PC-3 (cell line): ENCODE data around the gene MAML2. TPM values are rescaled to one million over a fixed set of nuclear protein-coding genes. Genes with fewer than 3 reads are reported as not detected.
"Not testable (repeated sequence)": the region's sequence is repeated elsewhere in the genome, so short reads cannot be mapped to it uniquely, and the experiment has no call there.

Experiments used
- ATAC-seq: fragments of 200-7000 bp; cut with Tn5 transposase; 2 replicates; pipeline ENCODE4 v1.9.1; 2020; ENCODE audit warnings: mild to moderate bottlenecking, moderate library complexity
- BruUV-seq: library from RNA; stranded (reverse); fragments of 400-500 nt; replicated peaks from 2 replicates; lab custom pipeline; 2021; lab: Mats Ljungman, UMichigan
- CTCF ChIA-PET: fragments of 300-600 bp; sonication (Branson Sonifier 250); formaldehyde crosslinking; loops from one replicate; lab custom pipeline; 2022; ENCODE audit warnings: antibody characterized with exemption; lab: Charles Lee
- POLR2A ChIA-PET: fragments of 300-600 bp; sonication (Branson Sonifier 250); formaldehyde crosslinking; loops from one replicate; lab custom pipeline; 2022; ENCODE audit warnings: antibody characterized with exemption; ENCODE audit not compliant: unreplicated experiment; lab: Charles Lee
- DNase-seq: peaks from one replicate; pipeline ENCODE4 v3.0.0-alpha.2; 2015
- H2AFZ ChIP-seq: fragments of 300-600 bp; sonication (generic); 2 replicates; pipeline ENCODE4 v1.6.0; 2016; ENCODE audit warnings: antibody characterized with exemption, low read length
- H3F3A ChIP-seq: fragments of 300-600 bp; sonication (generic); one replicate; pipeline ENCODE4 v1.6.0; 2017; ENCODE audit warnings: antibody characterized with exemption, low read length, control low read depth, mild to moderate bottlenecking; ENCODE audit not compliant: unreplicated experiment
- H3K27ac ChIP-seq: fragments of 300-600 bp; sonication (generic); 2 replicates; pipeline ENCODE4 v1.5.1; 2016; ENCODE audit warnings: mild to moderate bottlenecking, low read length
- H3K27me3 ChIP-seq: fragments of 300-600 bp; sonication (generic); 2 replicates; pipeline ENCODE4 v1.6.1; 2016; ENCODE audit warnings: low read length, mixed read lengths
- H3K36me3 ChIP-seq: fragments of 300-600 bp; sonication (generic); 2 replicates; pipeline ENCODE4 v1.6.1; 2016; ENCODE audit warnings: low read depth, mixed run types, low read length, mixed read lengths
- H3K4me1 ChIP-seq: fragments of 300-600 bp; sonication (generic); 2 replicates; pipeline ENCODE4 v1.5.1; 2016; ENCODE audit warnings: low read length; ENCODE audit not compliant: insufficient read depth
- H3K4me2 ChIP-seq: fragments of 300-600 bp; sonication (generic); 2 replicates; pipeline ENCODE4 v1.6.0; 2016; ENCODE audit warnings: low read length
- H3K4me3 ChIP-seq: fragments of 300-600 bp; sonication (generic); 2 replicates; pipeline ENCODE4 v1.5.1; 2016; ENCODE audit warnings: mild to moderate bottlenecking, low read length, mixed read lengths
- H3K79me2 ChIP-seq: fragments of 300-600 bp; sonication (generic); 2 replicates; pipeline ENCODE4 v1.6.1; 2017; ENCODE audit warnings: low read length, mixed read lengths
- H3K9ac ChIP-seq: fragments of 300-600 bp; sonication (generic); 2 replicates; pipeline ENCODE4 v1.6.0; 2016; ENCODE audit warnings: mild to moderate bottlenecking, low read length
- H3K9me2 ChIP-seq: fragments of 300-600 bp; sonication (generic); replicated peaks from 2 replicates; pipeline ENCODE4 v1.6.1; 2016; ENCODE audit warnings: mixed run types, low read length, mixed read lengths
- H3K9me3 ChIP-seq: fragments of 300-600 bp; sonication (generic); 2 replicates; pipeline ENCODE4 v1.6.1; 2016; ENCODE audit warnings: low read length, mixed read lengths
- H4K20me1 ChIP-seq: fragments of 300-600 bp; sonication (generic); 2 replicates; pipeline ENCODE4 v1.6.1; 2016; ENCODE audit warnings: low read length, mixed read lengths
- CTCF ChIP-seq: fragments of 300-600 bp; sonication (generic); conservative IDR thresholded peaks from 2 replicates; pipeline ENCODE4 v1.5.1; 2017; ENCODE audit warnings: antibody characterized with exemption, low read depth, mild to moderate bottlenecking, low read length
- EZH2 ChIP-seq: fragments of 300-600 bp; sonication (generic); IDR thresholded peaks from one replicate; pipeline ENCODE4 v1.6.1; 2017; ENCODE audit warnings: antibody characterized with exemption, mild to moderate bottlenecking, low read length; ENCODE audit not compliant: unreplicated experiment
- EZH2phosphoT487 ChIP-seq: fragments of 300-600 bp; sonication (generic); IDR thresholded peaks from 2 replicates; pipeline ENCODE4 v1.6.1; 2018; ENCODE audit warnings: mild to moderate bottlenecking, antibody characterized with exemption, low read length, borderline replicate concordance
- intact Hi-C: fragments of 100-400 bp; cut with micrococcal nuclease; formaldehyde crosslinking; loops from 2 replicates; pipeline ENCODE4 v1.9.0; 2023
- total RNA-seq: library from RNA; depleted of rRNA; stranded (reverse); fragments of >200 nt; gene quantifications from 2 replicates; pipeline ENCODE4 v1.2.3, GENCODE V29; 2014

Gene MAML2
- total RNA-seq, 1 experiment from 2014 or later: 10.9 TPM

GRCh38 chr11:96288915-96289314, 54.1 kb downstream of the MAML2 start:
- no peaks in the 10 kb centered on the region for H3K9me3 ChIP-seq
- CTCF ChIA-PET: no interaction called here
- no TSS peak for BruUV-seq
- H3K27me3 ChIP-seq: no peaks in the 10 kb centered on the region
- H4K20me1 ChIP-seq: no peaks in the 10 kb centered on the region
- no peak for ATAC-seq
- no peak for TF ChIP-seq EZH2phosphoT487
- no peak for TF ChIP-seq EZH2
- TF ChIP-seq CTCF: no peak
- no peaks in the 10 kb centered on the region for H3K9me2 ChIP-seq
- no peak overlapping the region for H3K9ac ChIP-seq
- no peak overlapping the region for H3K27ac ChIP-seq
- no peak overlapping the region for H3K4me3 ChIP-seq
- peaks cover 28% of the 10 kb centered on the region for H3K4me1 ChIP-seq
- POLR2A ChIA-PET: interaction anchor here (0.6 kb wide), 1 partner anchor 46 kb away, joined by 3 read pairs; no protein-coding TSS in a partner anchor
- no peak overlapping the region for H3K4me2 ChIP-seq
- H3F3A ChIP-seq: no peaks in the 10 kb centered on the region
- DNase-seq: no peak
- intact Hi-C loops: no loop called here
- no peaks in the 10 kb centered on the region for H3K36me3 ChIP-seq
- peaks cover 10% of the 10 kb centered on the region; the same call in 1 of the 2 replicates for H3K79me2 ChIP-seq
- no peak overlapping the region for H2AFZ ChIP-seq

DNA sequence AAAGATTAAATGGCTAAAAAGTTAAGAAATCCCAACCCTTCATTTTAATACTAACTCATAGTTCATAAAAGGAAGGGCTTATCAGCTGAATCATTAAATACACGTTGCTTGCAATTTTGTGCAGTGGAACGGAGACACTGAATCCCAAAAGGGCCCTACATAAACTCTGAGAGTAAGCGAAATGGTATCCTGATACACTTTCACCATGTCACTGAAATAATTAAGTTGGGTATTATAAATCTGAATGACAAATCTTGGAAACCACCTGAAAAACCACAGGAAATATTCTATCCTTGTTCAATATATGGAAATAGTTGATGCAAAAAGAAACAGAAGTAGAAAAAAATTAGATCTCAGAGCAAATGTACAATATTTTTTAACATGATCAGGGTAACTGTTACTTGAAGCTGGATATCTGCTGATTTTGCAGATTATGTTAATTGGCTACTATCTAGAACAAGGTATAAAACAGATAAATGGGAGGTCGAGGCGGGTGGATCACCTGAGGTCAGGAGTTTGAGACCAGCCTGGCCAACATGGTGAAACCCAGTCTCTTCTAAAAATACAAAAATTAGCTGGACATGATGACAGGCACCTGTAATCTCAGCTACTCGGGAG, 55.1 kb downstream of the MAML2 start:
- Histone ChIP-seq H3K4me2 (peak overlapping the region; percentile 16), H3K27me3 (no peaks in the 10 kb centered on the region), H3K9ac (no peak overlapping the region), H2AFZ (no peak overlapping the region), H3K36me3 (no peaks in the 10 kb centered on the region), H3K9me3 (no peaks in the 10 kb centered on the region), H3K27ac (peak overlapping the region; percentile 61), H3K9me2 (no peaks in the 10 kb centered on the region), H3K4me1 (peaks cover 28% of the 10 kb centered on the region), H3F3A (no peaks in the 10 kb centered on the region), H3K4me3 (no peak overlapping the region), H4K20me1 (no peaks in the 10 kb centered on the region), H3K79me2 (peaks cover 10% of the 10 kb centered on the region; the same call in 1 of the 2 replicates)
- ATAC-seq: peak; percentile 73
- ChIA-PET CTCF (interaction anchor here (0.7 kb wide), 1 partner anchor 153 kb away, joined by 8 read pairs; no protein-coding TSS in a partner anchor), POLR2A (no interaction called here)
- peak; percentile 68 for DNase-seq
- BruUV-seq: no TSS peak
- intact Hi-C loops: no loop called here
- TF ChIP-seq CTCF: no peak
- no peak for TF ChIP-seq EZH2
- TF ChIP-seq EZH2phosphoT487: no peak

DNA sequence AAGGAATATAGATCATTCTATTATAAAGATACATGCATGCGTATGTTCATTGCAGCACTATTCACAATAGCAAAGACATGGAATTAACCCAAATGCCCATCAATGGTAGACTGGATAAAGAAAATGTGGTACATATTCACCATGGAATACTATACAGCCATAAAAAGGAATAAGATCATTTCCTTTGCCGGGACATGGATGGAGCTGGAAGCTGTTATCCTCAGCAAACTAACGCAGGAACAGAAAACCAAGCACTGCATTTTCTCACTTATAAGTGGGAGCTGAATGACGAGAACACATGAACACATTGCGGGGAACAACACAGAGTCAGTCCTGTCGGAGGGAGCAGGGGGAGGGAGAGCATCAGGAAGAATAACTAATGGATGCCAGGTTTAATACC, 57.0 kb downstream of the MAML2 start:
- H4K20me1 ChIP-seq, H3K9me3 ChIP-seq, H3K36me3 ChIP-seq, CTCF ChIA-PET, BruUV-seq, DNase-seq, H2AFZ ChIP-seq, ATAC-seq, POLR2A ChIA-PET, H3K4me3 ChIP-seq, H3K27ac ChIP-seq, H3K27me3 ChIP-seq, H3K4me2 ChIP-seq, H3F3A ChIP-seq, H3K9me2 ChIP-seq, H3K9ac ChIP-seq: not testable (repeated sequence)
- Histone ChIP-seq H3K4me1 (peaks cover 28% of the 10 kb centered on the region), H3K79me2 (peaks cover 10% of the 10 kb centered on the region; the same call in 1 of the 2 replicates)
- intact Hi-C loops: loop anchor here (2.0 kb wide), 1 partner anchor 17 kb away; no protein-coding TSS in a partner anchor
